Measurements from ENCODE around the gene RNF4. TPM values are rescaled to one million over a fixed set of nuclear protein-coding genes. Genes with fewer than 3 reads are reported as not detected.
"Not testable (repeated sequence)": the region's sequence is repeated elsewhere in the genome, so short reads cannot be mapped to it uniquely, and the experiment has no call there.

RNF4 gene
- total RNA-seq, 2 experiments from 2014 or later: 65.0 to 76.5 TPM

DNA sequence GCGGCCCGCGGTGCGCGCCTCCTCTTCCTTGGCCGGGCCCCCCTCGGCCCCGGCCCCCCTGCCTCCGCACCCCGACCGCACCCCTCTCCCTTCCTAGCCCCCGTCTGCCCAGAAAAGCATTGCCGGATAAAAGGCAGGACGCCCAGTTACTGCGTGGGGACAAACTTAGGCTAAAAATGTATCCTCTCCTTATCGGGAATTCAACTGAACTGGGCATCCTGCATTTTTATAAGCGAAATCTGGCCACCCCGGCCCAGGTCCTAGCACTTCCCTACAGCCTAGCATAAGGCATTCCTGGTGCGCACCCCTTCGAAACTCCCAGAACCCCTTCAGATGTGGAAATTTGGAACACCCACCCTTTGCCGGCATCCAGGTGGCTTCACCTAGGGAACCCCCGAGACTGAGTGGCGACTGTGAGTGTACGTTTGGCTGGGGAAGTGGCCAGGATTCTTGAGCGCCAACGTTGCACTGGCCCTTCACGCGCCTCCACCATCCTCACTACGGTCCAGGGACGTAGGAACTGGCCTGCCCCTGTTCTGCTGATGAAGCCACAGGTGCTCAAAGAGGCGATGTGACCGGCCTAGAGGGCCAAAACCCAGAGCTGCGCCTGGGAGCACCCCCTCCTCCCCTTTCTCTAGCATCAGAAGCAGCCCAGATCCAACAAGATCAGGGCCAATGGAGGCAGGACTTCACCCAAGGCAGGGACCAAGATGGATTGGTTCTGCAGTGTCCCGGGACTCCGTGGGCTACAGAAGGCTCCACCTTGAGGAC lies 5.7 kb upstream of the RNF4 start:
- H2AFZ ChIP-seq (ENCODE audit: low read length): peak overlapping the region; percentile 67; the same call in 1 of the 2 replicates
- H3K9me2 ChIP-seq (ENCODE audit: insufficient read depth, low read length): no peaks in the 10 kb centered on the region
- intact Hi-C loops (cut with micrococcal nuclease; ENCODE audit: unreplicated experiment): loop anchor here (1.0 to 10.0 kb wide), 4 partner anchors 243 to 748 kb away; partner anchors contain the start of genes GRK4, NOP14 and SLBP
- ChIA-PET POLR2A (no interaction called here), CTCF (ENCODE audit: unreplicated experiment) (interaction anchor here (0.7 kb wide), 1 partner anchor 21 kb away, joined by 7 read pairs; no protein-coding TSS in a partner anchor)
- no peak overlapping the region for H3K27ac ChIP-seq (ENCODE audit: low read depth, low read length, poor library complexity, severe bottlenecking)
- H3K36me3 ChIP-seq (ENCODE audit: insufficient read depth, low read length): no peaks in the 10 kb centered on the region
- no TSS peak for BruUV-seq (replicated peaks)
- no peak for TF ChIP-seq EZH2phosphoT487 (IDR thresholded peaks at IDR 0.05; ENCODE audit: borderline replicate concordance, low read depth, low read length)
- TF ChIP-seq, protein P1, sequence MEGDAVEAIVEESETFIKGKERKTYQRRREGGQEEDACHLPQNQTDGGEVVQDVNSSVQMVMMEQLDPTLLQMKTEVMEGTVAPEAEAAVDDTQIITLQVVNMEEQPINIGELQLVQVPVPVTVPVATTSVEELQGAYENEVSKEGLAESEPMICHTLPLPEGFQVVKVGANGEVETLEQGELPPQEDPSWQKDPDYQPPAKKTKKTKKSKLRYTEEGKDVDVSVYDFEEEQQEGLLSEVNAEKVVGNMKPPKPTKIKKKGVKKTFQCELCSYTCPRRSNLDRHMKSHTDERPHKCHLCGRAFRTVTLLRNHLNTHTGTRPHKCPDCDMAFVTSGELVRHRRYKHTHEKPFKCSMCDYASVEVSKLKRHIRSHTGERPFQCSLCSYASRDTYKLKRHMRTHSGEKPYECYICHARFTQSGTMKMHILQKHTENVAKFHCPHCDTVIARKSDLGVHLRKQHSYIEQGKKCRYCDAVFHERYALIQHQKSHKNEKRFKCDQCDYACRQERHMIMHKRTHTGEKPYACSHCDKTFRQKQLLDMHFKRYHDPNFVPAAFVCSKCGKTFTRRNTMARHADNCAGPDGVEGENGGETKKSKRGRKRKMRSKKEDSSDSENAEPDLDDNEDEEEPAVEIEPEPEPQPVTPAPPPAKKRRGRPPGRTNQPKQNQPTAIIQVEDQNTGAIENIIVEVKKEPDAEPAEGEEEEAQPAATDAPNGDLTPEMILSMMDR (conservative IDR thresholded peaks at IDR 0.05; ENCODE audit: low read length): 0 out of 2 replicates have a peak, but pooled peaks have one; percentile 17
- H3K4me3 ChIP-seq (ENCODE audit: low read depth, low read length, poor library complexity, severe bottlenecking): peak overlapping the region; percentile 63
- no peaks in the 10 kb centered on the region for H3K9me3 ChIP-seq (ENCODE audit: low read length)
- no peak for DNase-seq (ENCODE audit: low spot score)
- H3K4me1 ChIP-seq (ENCODE audit: insufficient read depth, low read length, poor library complexity, severe bottlenecking): peaks cover 24% of the 10 kb centered on the region
- peaks cover 7% of the 10 kb centered on the region; the same call in 1 of the 2 replicates for H3K79me2 ChIP-seq (ENCODE audit: insufficient read depth, low read depth, low read length)
- H4K20me1 ChIP-seq (ENCODE audit: insufficient read depth, low read length): no peaks in the 10 kb centered on the region
- H3K4me2 ChIP-seq (ENCODE audit: low read length): peak overlapping the region; percentile 74

DNA sequence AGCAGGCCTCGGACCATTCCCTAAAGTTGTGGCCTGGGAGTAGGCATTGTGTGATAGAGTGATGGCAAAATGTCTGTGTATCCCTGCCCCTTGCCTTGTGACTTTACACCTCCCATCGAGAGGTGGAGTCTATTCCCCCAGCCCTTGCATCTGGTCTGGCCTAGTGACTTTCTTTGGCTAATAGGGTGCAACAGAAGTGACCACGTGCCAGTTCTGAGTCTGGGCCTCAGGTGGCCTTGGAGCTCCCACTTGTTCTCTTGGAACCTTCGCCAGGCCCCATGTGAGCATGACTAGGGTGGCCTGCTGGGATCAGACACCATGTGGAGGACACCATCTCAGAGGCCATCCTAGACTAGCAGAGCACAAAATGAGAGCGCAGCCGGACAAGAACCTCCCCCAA lies 3.9 kb upstream of the RNF4 start:
- DNase-seq (ENCODE audit: low spot score): no peak
- no peaks in the 10 kb centered on the region for H3K9me2 ChIP-seq (ENCODE audit: insufficient read depth, low read length)
- no TSS peak for BruUV-seq (replicated peaks)
- intact Hi-C loops (cut with micrococcal nuclease; ENCODE audit: unreplicated experiment): loop anchor here (10.0 kb wide), 3 partner anchors 470 to 750 kb away; partner anchors contain the start of genes GRK4, NOP14 and SLBP
- H3K4me1 ChIP-seq (ENCODE audit: insufficient read depth, low read length, poor library complexity, severe bottlenecking): peaks cover 24% of the 10 kb centered on the region
- TF ChIP-seq EZH2phosphoT487 (IDR thresholded peaks at IDR 0.05; ENCODE audit: borderline replicate concordance, low read depth, low read length): no peak
- TF ChIP-seq, protein P1 (conservative IDR thresholded peaks at IDR 0.05; ENCODE audit: low read length): no peak
- H3K27ac ChIP-seq (ENCODE audit: low read depth, low read length, poor library complexity, severe bottlenecking): no peak overlapping the region
- no peaks in the 10 kb centered on the region for H3K9me3 ChIP-seq (ENCODE audit: low read length)
- POLR2A ChIA-PET: no interaction called here
- H3K4me2 ChIP-seq (ENCODE audit: low read length): no peak overlapping the region
- no peak overlapping the region for H2AFZ ChIP-seq (ENCODE audit: low read length)
- CTCF ChIA-PET (ENCODE audit: unreplicated experiment): no interaction called here
- H3K36me3 ChIP-seq (ENCODE audit: insufficient read depth, low read length): peaks cover 3% of the 10 kb centered on the region
- peaks cover 20% of the 10 kb centered on the region for H3K79me2 ChIP-seq (ENCODE audit: insufficient read depth, low read depth, low read length)
- peaks cover 2% of the 10 kb centered on the region for H4K20me1 ChIP-seq (ENCODE audit: insufficient read depth, low read length)
- H3K4me3 ChIP-seq (ENCODE audit: low read depth, low read length, poor library complexity, severe bottlenecking): no peak overlapping the region

DNA sequence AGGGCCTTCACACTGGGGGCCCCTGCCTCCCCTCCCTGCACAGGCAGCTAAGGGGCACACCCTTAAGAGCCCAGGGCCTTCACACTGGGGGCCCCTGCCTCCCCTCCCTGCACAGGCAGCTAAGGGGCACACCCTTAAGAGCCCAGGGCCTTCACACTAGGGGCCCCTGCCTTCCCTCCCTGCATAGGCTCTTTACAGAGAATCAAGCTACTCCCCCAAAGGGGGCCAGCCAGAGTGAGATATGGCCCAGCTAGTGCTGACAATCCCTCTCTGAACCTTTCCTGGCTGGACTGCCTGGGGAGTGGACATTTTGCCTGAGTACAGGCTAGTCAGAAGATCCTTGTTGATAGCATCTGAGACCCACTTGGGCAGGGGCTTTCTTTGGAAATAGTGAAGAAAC lies 3.4 kb upstream of the RNF4 start:
- H3K4me2 ChIP-seq (ENCODE audit: low read length); H2AFZ ChIP-seq (ENCODE audit: low read length); H4K20me1 ChIP-seq (ENCODE audit: insufficient read depth, low read length); H3K27ac ChIP-seq (ENCODE audit: low read depth, low read length, poor library complexity, severe bottlenecking); H3K9me3 ChIP-seq (ENCODE audit: low read length); H3K36me3 ChIP-seq (ENCODE audit: insufficient read depth, low read length); H3K9me2 ChIP-seq (ENCODE audit: insufficient read depth, low read length); DNase-seq (ENCODE audit: low spot score); CTCF ChIA-PET (ENCODE audit: unreplicated experiment); H3K4me3 ChIP-seq (ENCODE audit: low read depth, low read length, poor library complexity, severe bottlenecking); BruUV-seq (replicated peaks): not testable (repeated sequence)
- Histone ChIP-seq H3K79me2 (ENCODE audit: insufficient read depth, low read depth, low read length) (peaks cover 25% of the 10 kb centered on the region), H3K4me1 (ENCODE audit: insufficient read depth, low read length, poor library complexity, severe bottlenecking) (peaks cover 26% of the 10 kb centered on the region)
- POLR2A ChIA-PET: interaction anchor here (0.7 to 1.2 kb wide), 3 partner anchors 65 to 205 kb away, joined by 3 read pairs; no protein-coding TSS in a partner anchor
- intact Hi-C loops (cut with micrococcal nuclease; ENCODE audit: unreplicated experiment): loop anchor here (10.0 kb wide), 3 partner anchors 469 to 751 kb away; partner anchors contain the start of genes GRK4, NOP14 and SLBP

All from OCI-LY7 (cell line).